Endothelial cell of umbilical vein (primary cell): ENCODE results near the gene PDE1A. TPM values are rescaled to one million over a fixed set of nuclear protein-coding genes. Genes with fewer than 3 reads are reported as not detected.

Experiments used
- BruUV-seq: library from RNA; stranded (reverse); fragments of 400-500 nt; replicated peaks from 2 replicates; lab custom pipeline; 2021; lab: Mats Ljungman, UMichigan
- CTCF ChIA-PET: fragments of 300-600, 350-600 bp; sonication (Branson Sonifier 250); formaldehyde crosslinking; loops from one replicate; lab custom pipeline; 2021; ENCODE audit warnings: antibody characterized with exemption, inconsistent platforms; lab: Charles Lee
- POLR2A ChIA-PET: fragments of 300-600, 350-600 bp; sonication (Branson Sonifier 250); formaldehyde crosslinking; loops from one replicate; lab custom pipeline; 2021; ENCODE audit warnings: antibody characterized with exemption, inconsistent platforms; lab: Charles Lee
- DNase-seq: peaks from one replicate; pipeline ENCODE4 v3.0.0-alpha.2; 2011; ENCODE audit warnings: low read depth, low spot score
- FAIRE-seq: peaks from 2 replicates; lab custom pipeline; 2011; peaks lifted over from hg19 to GRCh38; lab: Jason Lieb, UNC
- H2AFZ ChIP-seq: 2 replicates; pipeline ENCODE4 v1.6.0; 2012; ENCODE audit warnings: low read depth, low read length, control low read depth, inconsistent platforms
- H3K27ac ChIP-seq: 2 replicates; pipeline ENCODE4 v1.5.1; 2011; ENCODE audit warnings: low read depth, mild to moderate bottlenecking, control low read depth, low read length, moderate library complexity; ENCODE audit not compliant: insufficient read depth
- H3K27me3 ChIP-seq, 2 experiments: 2 replicates each; pipeline versions ENCODE4 v1.6.0 to v1.6.1; 2011; ENCODE audit warnings: low read length in 2 of 2, mixed read lengths in 1 of 2; ENCODE audit not compliant: control insufficient read depth in 2 of 2, insufficient read depth in 2 of 2
- H3K36me3 ChIP-seq, 2 experiments: 2 replicates in 1 of 2; 3 replicates in 1 of 2; pipeline ENCODE4 v1.5.1; 2011; ENCODE audit warnings: low read length in 2 of 2, mild to moderate bottlenecking in 1 of 2, moderate library complexity in 1 of 2; ENCODE audit not compliant: control insufficient read depth in 2 of 2, insufficient read depth in 2 of 2; ENCODE audit errors: extremely low read depth in 1 of 2
- H3K4me1 ChIP-seq: 3 replicates; pipeline ENCODE4 v1.5.1; 2011; ENCODE audit warnings: mild to moderate bottlenecking, low read length; ENCODE audit not compliant: control insufficient read depth, insufficient read depth; ENCODE audit errors: extremely low read depth
- H3K4me2 ChIP-seq: 2 replicates; pipeline ENCODE4 v1.6.1; 2011; ENCODE audit warnings: low read length, control low read depth, mixed read lengths; ENCODE audit not compliant: insufficient read depth
- H3K4me3 ChIP-seq, 3 experiments: fragments of 200-600 bp in 1 of 3; sonication (generic), shearing (Covaris generic) in 1 of 3; replicated peaks in 1 of 3; 2 replicates each; pipeline ENCODE4 v1.5.1; 2011 to 2016; ENCODE audit warnings: control low read depth in 3 of 3, low read length in 3 of 3, mild to moderate bottlenecking in 2 of 3, inconsistent platforms in 1 of 3, low read depth in 1 of 3, moderate library complexity in 1 of 3; ENCODE audit not compliant: insufficient read depth in 1 of 3
- H3K79me2 ChIP-seq: 2 replicates; pipeline ENCODE4 v1.6.0; 2012; ENCODE audit warnings: low read length, inconsistent platforms; ENCODE audit not compliant: control insufficient read depth, insufficient read depth
- H3K9ac ChIP-seq: replicated peaks from 2 replicates; pipeline ENCODE3; 2011; ENCODE audit warnings: low read length, control low read depth; ENCODE audit not compliant: insufficient read depth; ENCODE audit errors: extremely low read depth
- H3K9me1 ChIP-seq: replicated peaks from 3 replicates; pipeline ENCODE4 v1.6.0; 2011; ENCODE audit warnings: mild to moderate bottlenecking, low read length; ENCODE audit not compliant: control insufficient read depth, insufficient read depth; ENCODE audit errors: extremely low read depth
- H3K9me3 ChIP-seq: replicated peaks from 2 replicates; pipeline ENCODE4 v1.5.1; 2012; ENCODE audit warnings: low read length, inconsistent platforms; ENCODE audit not compliant: control insufficient read depth, insufficient read depth
- H4K20me1 ChIP-seq: replicated peaks from 2 replicates; pipeline ENCODE3; 2011; ENCODE audit warnings: mild to moderate bottlenecking, low read length; ENCODE audit not compliant: control insufficient read depth, insufficient read depth; ENCODE audit errors: extremely low read depth
- CTCF ChIP-seq, 2 donors: IDR thresholded peaks; 1 replicate in 1 of 2; 2 replicates in 1 of 2; pipeline ENCODE4 v1.5.1; 2011; ENCODE audit warnings: low read length in 2 of 2, mild to moderate bottlenecking in 2 of 2, moderate library complexity in 2 of 2, control low read depth in 1 of 2, inconsistent platforms in 1 of 2, low read depth in 1 of 2; ENCODE audit not compliant: insufficient read depth in 1 of 2; ENCODE audit errors: extremely low read depth in 1 of 2
- EZH2 ChIP-seq: IDR thresholded peaks from 2 replicates; pipeline ENCODE4 v1.6.1; 2012; ENCODE audit warnings: borderline replicate concordance, low read depth, mild to moderate bottlenecking, moderate library complexity, low read length, inconsistent platforms; ENCODE audit not compliant: severe bottlenecking
- FOS ChIP-seq: IDR thresholded peaks from 2 replicates; pipeline ENCODE4 v1.6.1; 2011; ENCODE audit warnings: mild to moderate bottlenecking, low read length, moderate library complexity, borderline replicate concordance; ENCODE audit not compliant: insufficient read depth
- GATA2 ChIP-seq: IDR thresholded peaks from 2 replicates; pipeline ENCODE4 v1.7.0; 2011; ENCODE audit warnings: low read depth, mild to moderate bottlenecking, moderate library complexity, mixed read lengths, low read length; ENCODE audit not compliant: insufficient read length, insufficient read depth
- JUN ChIP-seq: IDR thresholded peaks from 2 replicates; pipeline ENCODE4 v1.6.1; 2011; ENCODE audit warnings: borderline replicate concordance, low read depth; ENCODE audit not compliant: insufficient read length, insufficient read depth
- MAX ChIP-seq: IDR thresholded peaks from 2 replicates; pipeline ENCODE4 v1.6.1; 2011; ENCODE audit not compliant: insufficient read depth, insufficient read length
- MYC ChIP-seq: IDR thresholded peaks from one replicate; pipeline ENCODE4 v1.6.1; 2011; ENCODE audit warnings: mild to moderate bottlenecking, low read depth, low read length
- POLR2A ChIP-seq: IDR thresholded peaks from 2 replicates; pipeline ENCODE4 v1.6.1; 2012; ENCODE audit warnings: low read depth, mild to moderate bottlenecking, control low read depth, low read length
- POLR2AphosphoS5 ChIP-seq: IDR thresholded peaks from 2 replicates; pipeline ENCODE4 v1.6.1; 2012; ENCODE audit warnings: low read depth, mild to moderate bottlenecking, control low read depth, low read length, moderate library complexity; ENCODE audit not compliant: insufficient read depth
- dilution Hi-C: fragments of 300-500 bp; cut with MboI; formaldehyde crosslinking; loops from one replicate; pipeline ENCODE4 v1.15.0; 2019; ENCODE audit warnings: low sequenced_read_pairs; ENCODE audit not compliant: extremely low pct_ligation_motif_present
- intact Hi-C: fragments of 100-400 bp; cut with micrococcal nuclease; formaldehyde crosslinking; loops from one replicate; pipeline ENCODE4 v1.10.0; 2022
- polyA plus RNA-seq, 4 experiments: library from polyadenylated mRNA; depleted of rRNA in 3 of 4; stranded (reverse) in 3 of 4; unstranded in 1 of 4; fragments of >200 nt; gene quantifications; 2 replicates each; pipeline versions ENCODE4 v1.2.1 to v1.2.3, GENCODE V29; 2011 to 2012; ENCODE audit warnings: missing spikeins in 1 of 4
- total RNA-seq: library from RNA; stranded (reverse); gene quantifications from 2 replicates; pipeline ENCODE4 v1.2.3, GENCODE V29; 2021

PDE1A gene
- total and polyA plus RNA-seq, 2 donors (not counting 3 experiments of a cell fraction or from before 2014, with no cell fraction given): 0.43 to 0.49 TPM

GRCh38 chr2:182367401-182367800, 59.4 kb downstream of the PDE1A start:
- no peak overlapping the region for H3K9ac ChIP-seq
- POLR2A ChIA-PET: no interaction called here
- dilution Hi-C loops (no loop called here), intact Hi-C loops (no loop called here)
- no peak overlapping the region for H3K4me2 ChIP-seq
- DNase-seq (no peak), FAIRE-seq (no peak)
- no peaks in the 10 kb centered on the region for H3K36me3 ChIP-seq
- TF ChIP-seq POLR2AphosphoS5: no peak
- no peak for TF ChIP-seq MYC
- no peak for TF ChIP-seq MAX
- TF ChIP-seq FOS: no peak
- no peak for TF ChIP-seq POLR2A
- TF ChIP-seq GATA2: no peak
- no peak for TF ChIP-seq CTCF (IDR thresholded peaks at IDR 0.05; ENCODE audit: extremely low read depth in 1 of 2, insufficient read depth in 1 of 2, low read depth in 1 of 2, low read length in 2 of 2)
- TF ChIP-seq JUN: no peak
- no peak for TF ChIP-seq EZH2
- peaks cover 5% of the 10 kb centered on the region for H3K4me1 ChIP-seq
- CTCF ChIA-PET: interaction anchor here (0.8 to 1.1 kb wide), 2 partner anchors 11 to 13 kb away, joined by 3 read pairs; no protein-coding TSS in a partner anchor
- H3K79me2 ChIP-seq: no peaks in the 10 kb centered on the region
- BruUV-seq: no TSS peak
- H4K20me1 ChIP-seq: no peaks in the 10 kb centered on the region
- no peak overlapping the region for H3K27ac ChIP-seq
- no peak overlapping the region for H2AFZ ChIP-seq
- H3K27me3 ChIP-seq: no peaks in the 10 kb centered on the region
- H3K9me1 ChIP-seq: no peaks in the 10 kb centered on the region
- no peaks in the 10 kb centered on the region for H3K9me3 ChIP-seq
- H3K4me3 ChIP-seq: no peak overlapping the region
